Transverse colon (tissue), 4 donors: ENCODE measurements around the gene NEDD4L. TPM values are rescaled to one million over a fixed set of nuclear protein-coding genes. Genes with fewer than 3 reads are reported as not detected.

Source experiments
- DNase-seq: peaks from one replicate; pipeline ENCODE4 v3.0.0-alpha.2; 2019
- H3K27ac ChIP-seq, 4 donors: fragments of 200-600 bp; sonication (generic); 2 replicates each; pipeline ENCODE4 v1.5.1; 2016 to 2018; ENCODE audit warnings: inconsistent platforms in 4 of 4
- H3K27me3 ChIP-seq: fragments of 200-600 bp; sonication (generic); 2 replicates; pipeline ENCODE4 v1.5.1; 2017; ENCODE audit warnings: inconsistent platforms
- H3K36me3 ChIP-seq, 4 donors: fragments of 200-600 bp; sonication (generic); 2 replicates each; pipeline ENCODE4 v1.5.1; 2017 to 2019; ENCODE audit warnings: inconsistent platforms in 4 of 4
- H3K4me1 ChIP-seq, 4 donors: fragments of 200-600 bp; sonication (generic); 2 replicates each; pipeline ENCODE4 v1.5.1; 2017 to 2020; ENCODE audit warnings: inconsistent platforms in 4 of 4
- H3K4me3 ChIP-seq, 4 donors: fragments of 200-600 bp; sonication (generic); 1 replicate in 1 of 4; 2 replicates in 3 of 4; pipeline versions ENCODE4 v1.5.1 to v1.6.1; 2017 to 2019; ENCODE audit warnings: inconsistent platforms in 4 of 4
- H3K9me3 ChIP-seq, 2 donors: fragments of 200-600 bp; sonication (generic); 2 replicates each; pipeline ENCODE4 v1.5.1; 2017 to 2019; ENCODE audit warnings: inconsistent platforms in 2 of 2
- EP300 ChIP-seq: sonication (generic); formaldehyde crosslinking; IDR thresholded peaks from one replicate; pipeline ENCODE4 v1.6.1; 2017; ENCODE audit warnings: antibody characterized with exemption, low read depth
- POLR2A ChIP-seq: fragments of 450-650 bp; IDR thresholded peaks from one replicate; pipeline ENCODE4 v1.6.1; 2016; ENCODE audit warnings: antibody characterized with exemption, mild to moderate bottlenecking, moderate library complexity
- POLR2AphosphoS5 ChIP-seq, 3 donors: sonication (generic); formaldehyde crosslinking; IDR thresholded peaks; one replicate each; pipeline ENCODE4 v1.6.1; 2016; ENCODE audit warnings: antibody characterized with exemption in 3 of 3
- WGBS, 2 donors: methylation state at CpG; one replicate each; pipeline ENCODE4 v1.1.5; 2018; ENCODE audit warnings: low coverage in 1 of 2; 5-methylcytosine and 5-hydroxymethylcytosine counted together
- in situ Hi-C, 4 donors: fragments of 200-750 bp; cut with MboI; loops; one replicate each; pipeline versions ENCODE4 v1.15.0 to v1.15.1; 2017; ENCODE audit warnings: low sequenced_read_pairs in 3 of 4, low pct_ligation_motif_present in 1 of 4, low pct_unique_long_range_greater_than_20kb in 1 of 4
- intact Hi-C: fragments of 100-400 bp; cut with DNase I; formaldehyde crosslinking; loops from one replicate; pipeline ENCODE4 v1.15.1; 2023; ENCODE audit warnings: low total_unique reads
- total RNA-seq, 4 donors: library from RNA; depleted of rRNA; stranded (reverse); fragments of >200 nt; gene quantifications; one replicate each; pipeline ENCODE4 v1.1.0, GENCODE V29; 2016
- TF ChIP-seq, protein P1 (sequence below), 5 experiments: fragments of 200-600 bp in 3 of 5; fragments of 450-650 bp in 2 of 5; sonication (generic) in 3 of 5; IDR thresholded peaks; 1 replicate in 2 of 5; 2 replicates in 3 of 5; pipeline ENCODE4 v1.5.1; 2016 to 2017; ENCODE audit warnings: antibody characterized with exemption in 5 of 5, inconsistent platforms in 3 of 5, mild to moderate bottlenecking in 2 of 5, moderate library complexity in 1 of 5

The NEDD4L gene
- total RNA-seq, 4 donors from 2014 or later, result 217 to 773 (median 305) TPM

GRCh38 chr18:58067601-58068000 lies 23.6 kb downstream of the NEDD4L start:
- in situ Hi-C loops, result loop anchor here in 1 of 4 donors (10.0 kb wide), 1 partner anchor 47 kb away; no protein-coding TSS in a partner anchor
- DNase-seq, result no peak
- intact Hi-C loops, result no loop called here
- WGBS, 2 donors, result 82 to 85% methylated on average over 2 of the region's 2 CpGs
- H3K36me3 ChIP-seq, result no peaks in the 10 kb centered on the region
- TF ChIP-seq POLR2AphosphoS5 (IDR thresholded peaks at IDR 0.05), result no peak
- TF ChIP-seq, protein P1, sequence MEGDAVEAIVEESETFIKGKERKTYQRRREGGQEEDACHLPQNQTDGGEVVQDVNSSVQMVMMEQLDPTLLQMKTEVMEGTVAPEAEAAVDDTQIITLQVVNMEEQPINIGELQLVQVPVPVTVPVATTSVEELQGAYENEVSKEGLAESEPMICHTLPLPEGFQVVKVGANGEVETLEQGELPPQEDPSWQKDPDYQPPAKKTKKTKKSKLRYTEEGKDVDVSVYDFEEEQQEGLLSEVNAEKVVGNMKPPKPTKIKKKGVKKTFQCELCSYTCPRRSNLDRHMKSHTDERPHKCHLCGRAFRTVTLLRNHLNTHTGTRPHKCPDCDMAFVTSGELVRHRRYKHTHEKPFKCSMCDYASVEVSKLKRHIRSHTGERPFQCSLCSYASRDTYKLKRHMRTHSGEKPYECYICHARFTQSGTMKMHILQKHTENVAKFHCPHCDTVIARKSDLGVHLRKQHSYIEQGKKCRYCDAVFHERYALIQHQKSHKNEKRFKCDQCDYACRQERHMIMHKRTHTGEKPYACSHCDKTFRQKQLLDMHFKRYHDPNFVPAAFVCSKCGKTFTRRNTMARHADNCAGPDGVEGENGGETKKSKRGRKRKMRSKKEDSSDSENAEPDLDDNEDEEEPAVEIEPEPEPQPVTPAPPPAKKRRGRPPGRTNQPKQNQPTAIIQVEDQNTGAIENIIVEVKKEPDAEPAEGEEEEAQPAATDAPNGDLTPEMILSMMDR (IDR thresholded peaks at IDR 0.05), result no peak
- TF ChIP-seq POLR2A, result no peak
- no peak for TF ChIP-seq EP300
- H3K4me1 ChIP-seq, result no peaks in the 10 kb centered on the region
- no peak overlapping the region for H3K27ac ChIP-seq
- H3K27me3 ChIP-seq, result no peaks in the 10 kb centered on the region
- no peaks in the 10 kb centered on the region for H3K9me3 ChIP-seq
- H3K4me3 ChIP-seq, result no peak overlapping the region

- Histone ChIP-seq H3K27ac (no peak overlapping the region), H3K4me1 (no peaks in the 10 kb centered on the region), H3K27me3 (no peaks in the 10 kb centered on the region), H3K9me3 (no peaks in the 10 kb centered on the region), H3K36me3 (no peaks in the 10 kb centered on the region), H3K4me3 (no peak overlapping the region)
- TF ChIP-seq POLR2AphosphoS5 (IDR thresholded peaks at IDR 0.05) (no peak), POLR2A (no peak), EP300 (no peak)
- TF ChIP-seq, protein P1 (IDR thresholded peaks at IDR 0.05), result no peak
- intact Hi-C loops, result no loop called here
- in situ Hi-C loops, result loop anchor here in 1 of 4 donors (10.0 kb wide), 1 partner anchor 46 kb away; no protein-coding TSS in a partner anchor
- DNase-seq, result no peak
Measured at GRCh38 chr18:58069099-58069498, 25.1 kb downstream of the NEDD4L start.

DNA sequence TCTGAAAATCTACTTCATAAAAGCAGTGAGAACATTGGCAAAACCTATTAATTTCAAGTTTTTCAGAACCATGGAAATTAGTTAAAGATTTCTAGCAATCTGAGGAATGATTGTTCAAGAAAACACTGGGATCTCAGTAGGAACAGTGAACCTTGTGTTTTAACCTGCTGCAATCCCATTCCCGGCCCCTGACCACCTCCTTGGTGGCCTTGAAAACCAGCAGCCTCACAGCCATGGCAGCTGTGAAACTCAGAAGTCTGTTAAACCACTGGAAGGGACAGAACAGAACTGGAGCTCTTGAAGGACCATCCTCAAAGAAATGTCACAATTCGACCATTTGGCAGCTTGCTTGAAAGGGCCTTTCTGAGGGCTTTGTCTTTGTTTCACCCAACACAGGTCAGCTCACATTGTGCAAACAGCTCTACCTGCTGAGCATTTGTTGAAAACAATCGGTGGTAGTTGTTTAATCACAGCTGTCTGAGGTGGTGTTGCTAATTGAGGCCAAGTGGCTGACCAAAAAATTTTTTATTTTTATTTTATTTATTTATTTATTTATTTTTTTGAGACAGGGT lies 25.8 kb downstream of the NEDD4L start:
- in situ Hi-C loops (loop anchor here in 1 of 4 donors (10.0 kb wide), 1 partner anchor 45 kb away; no protein-coding TSS in a partner anchor), intact Hi-C loops (no loop called here)
- Histone ChIP-seq H3K4me1 (no peaks in the 10 kb centered on the region), H3K27me3 (no peaks in the 10 kb centered on the region), H3K4me3 (no peak overlapping the region), H3K27ac (no peak overlapping the region), H3K9me3 (no peaks in the 10 kb centered on the region), H3K36me3 (no peaks in the 10 kb centered on the region)
- DNase-seq, result no peak
- 72 to 91% methylated on average over 2 to 3 of the region's 3 CpGs for WGBS, 2 donors
- TF ChIP-seq, protein P1 (IDR thresholded peaks at IDR 0.05), result no peak
- TF ChIP-seq EP300 (no peak), POLR2AphosphoS5 (IDR thresholded peaks at IDR 0.05) (no peak), POLR2A (no peak)

GRCh38 chr18:58076052-58076451 lies 32.0 kb downstream of the NEDD4L start:
- H3K4me3 ChIP-seq, result no peak overlapping the region
- no peak overlapping the region for H3K27ac ChIP-seq
- intact Hi-C loops (no loop called here), in situ Hi-C loops (no loop called here)
- H3K9me3 ChIP-seq, result no peaks in the 10 kb centered on the region
- no peak for TF ChIP-seq POLR2A
- no peak for TF ChIP-seq POLR2AphosphoS5 (IDR thresholded peaks at IDR 0.05)
- TF ChIP-seq, protein P1 (IDR thresholded peaks at IDR 0.05), result no peak
- TF ChIP-seq EP300, result no peak
- DNase-seq, result no peak
- 85 to 86% methylated on average over 2 of the region's 2 CpGs for WGBS, 2 donors
- no peaks in the 10 kb centered on the region for H3K36me3 ChIP-seq
- H3K27me3 ChIP-seq, result no peaks in the 10 kb centered on the region
- peaks cover 2 to 27% (median 9%) of the 10 kb centered on the region in 4 donors for H3K4me1 ChIP-seq
